ENCODE results near the gene SNX9. TPM values are rescaled to one million over a fixed set of nuclear protein-coding genes. Genes with fewer than 3 reads are reported as not detected.
A peak's percentile ranks its signal among the peaks of the same experiment; 100 is the strongest.

SNX9 gene
- total RNA-seq (10 to 100 TPM; 26.0 to 30.1 TPM), polyA plus RNA-seq (ENCODE audit: insufficient read depth, low read depth, low replicate concordance) (32.6 TPM)
- long read RNA-seq, donor 1, full-length matches to known transcripts = 8 of 18 reads
- long read RNA-seq, donor 1, partial matches to known transcripts = 10 of 18 reads
- long read RNA-seq, donor 1, other reads (novel, unspliced or antisense) = 0 of 18 reads
- long read RNA-seq, donor 2, full-length matches to known transcripts = 3 of 3 reads
- long read RNA-seq, donor 2, partial matches to known transcripts = 0 of 3 reads
- long read RNA-seq, donor 2, other reads (novel, unspliced or antisense) = 0 of 3 reads

- H3K36me3 ChIP-seq (ENCODE audit: low read depth, missing control alignments) = no peaks in the 10 kb centered on the region
- H3K27me3 ChIP-seq = no peaks in the 10 kb centered on the region
- H3K4me3 ChIP-seq = peak within 1 kb of the TSS; percentile 93 to 97
- intact Hi-C loops (cut with DNase I; ENCODE audit: low total_unique reads) = no loop called here
- TF ChIP-seq POLR2A (IDR thresholded peaks at IDR 0.05) (no peak), CTCF (IDR thresholded peaks at IDR 0.05) (peak in 2 of 3 experiments; percentile 15 to 35)
- DNase-seq = peak; percentile 86
- H3K4me1 ChIP-seq = no peaks in the 10 kb centered on the region
- no peaks in the 10 kb centered on the region for H3K9me3 ChIP-seq
- H3K27ac ChIP-seq = peak within 1 kb of the TSS; percentile 97 to 98
- 0% methylated on average over 74 of the region's 92 CpGs; no CpG with 5 or more reads in 1 of the 2 donors for WGBS, 2 donors
Measured at GRCh38 chr6:157823001-157823527, at the start of gene SNX9. SNX9 (plus strand) TSS chr6:157823246; CDS start chr6:157823435, 189 bp downstream.

GRCh38 chr6:157773248-157773773 lies 49.7 kb upstream of the SNX9 start:
- no peak for TF ChIP-seq POLR2A (IDR thresholded peaks at IDR 0.05)
- TF ChIP-seq CTCF (IDR thresholded peaks at IDR 0.05) = no peak
- Histone ChIP-seq H3K9me3 (no peaks in the 10 kb centered on the region), H3K36me3 (ENCODE audit: low read depth, missing control alignments) (no peaks in the 10 kb centered on the region), H3K27ac (no peak overlapping the region), H3K4me3 (no peak overlapping the region), H3K4me1 (peaks cover 5% of the 10 kb centered on the region), H3K27me3 (no peaks in the 10 kb centered on the region)
- DNase-seq = no peak
- intact Hi-C loops (cut with DNase I; ENCODE audit: low total_unique reads) = no loop called here
- 72 to 82% methylated on average over 10 of the region's 10 CpGs for WGBS, 2 donors

GRCh38 chr6:157774153-157775135 lies 48.6 kb upstream of the SNX9 start:
- 77 to 79% methylated on average over 9 to 17 of the region's 17 CpGs for WGBS, 2 donors
- intact Hi-C loops (cut with DNase I; ENCODE audit: low total_unique reads) = no loop called here
- no peak for DNase-seq
- TF ChIP-seq POLR2A (IDR thresholded peaks at IDR 0.05) = no peak
- no peak for TF ChIP-seq CTCF (IDR thresholded peaks at IDR 0.05)
- Histone ChIP-seq H3K4me3 (no peak overlapping the region), H3K27ac (no peak overlapping the region), H3K4me1 (peaks cover 5% of the 10 kb centered on the region), H3K36me3 (ENCODE audit: low read depth, missing control alignments) (no peaks in the 10 kb centered on the region), H3K9me3 (no peaks in the 10 kb centered on the region), H3K27me3 (no peaks in the 10 kb centered on the region)

- TF ChIP-seq CTCF (IDR thresholded peaks at IDR 0.05) (no peak), POLR2A (IDR thresholded peaks at IDR 0.05) (no peak)
- no peaks in the 10 kb centered on the region for H3K27me3 ChIP-seq
- no peak overlapping the region for H3K27ac ChIP-seq
- peaks cover 5% of the 10 kb centered on the region for H3K4me1 ChIP-seq
- intact Hi-C loops (cut with DNase I; ENCODE audit: low total_unique reads) = no loop called here
- H3K9me3 ChIP-seq = no peaks in the 10 kb centered on the region
- DNase-seq = no peak
- WGBS, 2 donors = 81 to 86% methylated on average over 3 of the region's 3 CpGs
- no peaks in the 10 kb centered on the region for H3K36me3 ChIP-seq (ENCODE audit: low read depth, missing control alignments)
- no peak overlapping the region for H3K4me3 ChIP-seq
Measured at GRCh38 chr6:157775376-157775775, 47.7 kb upstream of the SNX9 start.
